Fibroblast of skin of right quadriceps (primary cell): ENCODE results near the gene MIPOL1.

Experiments used
- DNase-seq: peaks from one replicate; pipeline ENCODE4 v3.0.0-alpha.2; 2013

Gene MIPOL1

GRCh38 chr14:37588956-37589714 lies 391.4 kb downstream of the MIPOL1 start:
- DNase-seq = no peak

- DNase-seq = no peak
Observed at GRCh38 chr14:37589715-37590427, 392.1 kb downstream of the MIPOL1 start.

- DNase-seq = no peak
Observed at GRCh38 chr14:37590428-37591139, 392.8 kb downstream of the MIPOL1 start.

GRCh38 chr14:37591311-37591940 lies 393.7 kb downstream of the MIPOL1 start:
- no peak for DNase-seq

GRCh38 chr14:37591941-37592481 lies 394.3 kb downstream of the MIPOL1 start:
- no peak for DNase-seq

GRCh38 chr14:37592482-37593408 lies 395.0 kb downstream of the MIPOL1 start:
- DNase-seq = no peak

GRCh38 chr14:37593511-37594237 lies 395.9 kb downstream of the MIPOL1 start:
- no peak for DNase-seq

- DNase-seq = peak; percentile 77
Observed at GRCh38 chr14:37594238-37594970, 396.7 kb downstream of the MIPOL1 start.

- no peak for DNase-seq
Observed at GRCh38 chr14:37594971-37595808, 397.5 kb downstream of the MIPOL1 start, which contains the start of the genes FOXA1 and TTC6. TSS of gene FOXA1 (minus strand) at chr14:37595249. CDS start at chr14:37594972, 277 bp downstream. TSS of gene TTC6 (plus strand) at chr14:37595629. CDS start at chr14:37622065, 26,436 bp downstream.

GRCh38 chr14:37595809-37596621 lies 398.3 kb downstream of the MIPOL1 start:
- no peak for DNase-seq

- no peak for DNase-seq
Observed at GRCh38 chr14:37596790-37597472, 399.2 kb downstream of the MIPOL1 start.

- DNase-seq = no peak
Observed at GRCh38 chr14:37597538-37597913, 399.8 kb downstream of the MIPOL1 start.

- no peak for DNase-seq
Observed at GRCh38 chr14:37597914-37598746, 400.4 kb downstream of the MIPOL1 start.

GRCh38 chr14:37598747-37599506 lies 401.2 kb downstream of the MIPOL1 start:
- no peak for DNase-seq

- no peak for DNase-seq
Observed at GRCh38 chr14:37599507-37600368, 402.0 kb downstream of the MIPOL1 start.
